ENCODE data around the gene PTPRC. TPM values are rescaled to one million over a fixed set of nuclear protein-coding genes. Genes with fewer than 3 reads are reported as not detected.

PTPRC gene
- total RNA-seq, 1 experiment from 2014 or later, result 0.11 TPM

DNA sequence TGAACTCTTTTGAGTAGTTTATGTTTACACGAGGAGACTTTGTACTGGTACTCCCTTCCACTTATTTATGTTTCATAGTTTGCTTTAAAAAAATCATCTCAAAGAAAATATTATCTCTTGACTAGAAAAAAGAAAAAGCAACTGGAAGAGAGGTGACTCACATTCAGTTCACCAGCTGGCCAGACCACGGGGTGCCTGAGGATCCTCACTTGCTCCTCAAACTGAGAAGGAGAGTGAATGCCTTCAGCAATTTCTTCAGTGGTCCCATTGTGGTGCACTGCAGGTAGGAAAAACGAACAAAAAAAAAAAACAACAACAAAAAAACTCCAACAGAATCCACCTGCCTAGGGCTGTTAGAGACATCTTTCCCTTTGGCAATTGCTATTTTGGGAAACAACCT is 102.9 kb downstream of the PTPRC start:
- no peak overlapping the region for H3K9ac ChIP-seq (ENCODE audit: low read length)
- no peak for ATAC-seq

GRCh38 chr1:198747127-198747526 is 108.3 kb downstream of the PTPRC start:
- Histone ChIP-seq H4K20me1 (ENCODE audit: low read length) (no peaks in the 10 kb centered on the region), H3K27ac (ENCODE audit: low read length) (no peak overlapping the region)
- CTCF ChIA-PET, result no interaction called here

More for the DNA sequence above, 102.9 kb downstream of the PTPRC start:
- Histone ChIP-seq H3K79me2 (ENCODE audit: low read length) (no peaks in the 10 kb centered on the region), H3K27ac (ENCODE audit: low read length) (no peak overlapping the region), H3F3A (ENCODE audit: low read length, unreplicated experiment) (no peaks in the 10 kb centered on the region), H3K27me3 (ENCODE audit: low read length) (no peaks in the 10 kb centered on the region), H3K9me3 (ENCODE audit: low read length) (no peaks in the 10 kb centered on the region), H3K9me2 (replicated peaks; ENCODE audit: low read length) (no peaks in the 10 kb centered on the region), H4K20me1 (ENCODE audit: low read length) (no peaks in the 10 kb centered on the region), H3K4me1 (ENCODE audit: insufficient read depth, low read length) (no peaks in the 10 kb centered on the region), H2AFZ (ENCODE audit: low read length) (no peak overlapping the region), H3K4me2 (ENCODE audit: low read length) (no peak overlapping the region), H3K36me3 (ENCODE audit: low read depth, low read length) (no peaks in the 10 kb centered on the region), H3K4me3 (ENCODE audit: low read length) (no peak overlapping the region)
- ChIA-PET POLR2A (ENCODE audit: unreplicated experiment) (interaction anchor here (0.6 kb wide), 1 partner anchor 245 kb away, joined by 4 read pairs; no protein-coding TSS in a partner anchor), CTCF (interaction anchor here (0.6 kb wide), 1 partner anchor 293 kb away, joined by 3 read pairs; no protein-coding TSS in a partner anchor)
- intact Hi-C loops (cut with micrococcal nuclease), result no loop called here
- TF ChIP-seq EZH2 (IDR thresholded peaks at IDR 0.05; ENCODE audit: low read length, unreplicated experiment), result no peak
- TF ChIP-seq CTCF (conservative IDR thresholded peaks at IDR 0.05; ENCODE audit: low read depth, low read length), result no peak
- no peak for TF ChIP-seq EZH2phosphoT487 (IDR thresholded peaks at IDR 0.05; ENCODE audit: borderline replicate concordance, low read length)
- no peak for DNase-seq
- no TSS peak for BruUV-seq (replicated peaks)

More at GRCh38 chr1:198747127-198747526, 108.3 kb downstream of the PTPRC start:
- no peak overlapping the region for H3K9ac ChIP-seq (ENCODE audit: low read length)
- POLR2A ChIA-PET (ENCODE audit: unreplicated experiment), result no interaction called here
- no peaks in the 10 kb centered on the region for H3K36me3 ChIP-seq (ENCODE audit: low read depth, low read length)
- no peaks in the 10 kb centered on the region for H3K79me2 ChIP-seq (ENCODE audit: low read length)
- ATAC-seq, result no peak
- no peak for DNase-seq
- no peak overlapping the region for H2AFZ ChIP-seq (ENCODE audit: low read length)
- TF ChIP-seq CTCF (conservative IDR thresholded peaks at IDR 0.05; ENCODE audit: low read depth, low read length) (no peak), EZH2phosphoT487 (IDR thresholded peaks at IDR 0.05; ENCODE audit: borderline replicate concordance, low read length) (no peak), EZH2 (IDR thresholded peaks at IDR 0.05; ENCODE audit: low read length, unreplicated experiment) (no peak)
- no peak overlapping the region for H3K4me3 ChIP-seq (ENCODE audit: low read length)
- H3K9me2 ChIP-seq (replicated peaks; ENCODE audit: low read length), result no peaks in the 10 kb centered on the region
- H3K4me2 ChIP-seq (ENCODE audit: low read length), result no peak overlapping the region
- no TSS peak for BruUV-seq (replicated peaks)
- intact Hi-C loops (cut with micrococcal nuclease), result no loop called here
- H3K9me3 ChIP-seq (ENCODE audit: low read length), result no peaks in the 10 kb centered on the region
- H3K4me1 ChIP-seq (ENCODE audit: insufficient read depth, low read length), result no peaks in the 10 kb centered on the region
- no peaks in the 10 kb centered on the region for H3F3A ChIP-seq (ENCODE audit: low read length, unreplicated experiment)
- H3K27me3 ChIP-seq (ENCODE audit: low read length), result no peaks in the 10 kb centered on the region
